Activated T-cell treated with anti-CD3 and anti-CD28 coated beads, Interleukin-2, amount 50 U/mL, for 72 hours (primary cell): ENCODE results near the gene BICC1. TPM values are rescaled to one million over a fixed set of nuclear protein-coding genes. Genes with fewer than 3 reads are reported as not detected.

Source experiments
- ATAC-seq, 2 donors: fragments of 150-1000 bp; cut with Tn5 transposase; replicated peaks in 1 of 2; 2 replicates each; pipeline ENCODE4 v1.10.0; 2021; ENCODE audit warnings: moderate library complexity in 2 of 2, mild to moderate bottlenecking in 1 of 2
- DNase-seq, 2 donors: peaks; one replicate each; pipeline ENCODE4 v3.0.0; 2021 to 2022; ENCODE audit warnings: mixed read lengths in 1 of 2
- H3K27ac Mint-ChIP-seq: one replicate; pipeline ENCODE4 v1.8.0; 2022; ENCODE audit warnings: mild to moderate bottlenecking, moderate library complexity, mixed read lengths
- H3K27me3 Mint-ChIP-seq: one replicate; pipeline ENCODE4 v1.8.0; 2022; ENCODE audit warnings: low read depth, mixed read lengths
- H3K36me3 Mint-ChIP-seq, 2 donors: one replicate each; pipeline ENCODE4 v1.8.0; 2022; ENCODE audit warnings: mixed read lengths in 2 of 2, mild to moderate bottlenecking in 1 of 2; ENCODE audit not compliant: insufficient read depth in 2 of 2
- H3K4me1 Mint-ChIP-seq: one replicate; pipeline ENCODE4 v1.8.0; 2022; ENCODE audit warnings: low read depth, mixed read lengths
- H3K4me3 Mint-ChIP-seq, 2 donors: one replicate each; pipeline ENCODE4 v1.8.0; 2022; ENCODE audit warnings: mild to moderate bottlenecking in 2 of 2, mixed read lengths in 2 of 2, moderate library complexity in 2 of 2
- H3K9me3 Mint-ChIP-seq, 2 donors: one replicate each; pipeline ENCODE4 v1.8.0; 2022; ENCODE audit warnings: mixed read lengths in 2 of 2
- total RNA-seq, 2 donors: library from RNA; stranded (reverse); gene quantifications; one replicate each; pipeline ENCODE4 v1.2.3, GENCODE V29; 2022

BICC1 gene
- total RNA-seq, 2 donors from 2014 or later: not detected

GRCh38 chr10:58608826-58609531 is 96.3 kb downstream of the BICC1 start:
- ATAC-seq (no peak), DNase-seq (no peak)
- Mint-ChIP-seq H3K4me1 (no peaks in the 10 kb centered on the region), H3K27me3 (no peaks in the 10 kb centered on the region), H3K4me3 (no peak overlapping the region), H3K36me3 (no peaks in the 10 kb centered on the region), H3K27ac (no peak overlapping the region), H3K9me3 (no peaks in the 10 kb centered on the region)

DNA sequence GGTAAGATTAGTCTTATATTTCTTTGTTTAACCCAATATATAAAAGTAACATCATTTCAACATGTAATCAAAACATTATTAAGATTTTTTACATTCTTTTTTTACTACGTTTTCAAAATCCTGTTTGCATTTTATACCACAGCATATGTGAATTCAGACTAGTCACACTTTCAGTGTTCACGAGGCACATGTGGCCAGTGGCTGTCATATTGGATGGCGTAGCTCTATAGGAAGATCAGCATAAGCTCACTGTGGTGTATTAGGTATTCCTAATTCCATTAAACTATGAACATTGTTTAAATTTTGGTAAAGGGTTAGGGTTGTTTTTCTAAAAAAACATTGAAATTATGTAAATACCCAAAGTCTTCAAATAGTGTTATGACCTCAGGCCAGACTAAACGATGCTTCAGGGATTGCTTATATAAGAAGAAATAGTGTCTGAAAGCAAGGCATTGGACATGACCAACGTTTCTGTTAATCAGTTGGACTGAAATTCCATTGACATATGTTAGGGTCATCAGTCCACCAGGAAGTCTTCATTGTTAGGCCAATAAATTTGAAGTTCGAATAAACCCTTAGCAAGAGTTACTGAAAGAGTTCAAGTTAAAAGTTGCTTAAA is 97.0 kb downstream of the BICC1 start:
- ATAC-seq (no peak), DNase-seq (no peak)
- no peaks in the 10 kb centered on the region for H3K9me3 Mint-ChIP-seq
- H3K4me1 Mint-ChIP-seq: no peaks in the 10 kb centered on the region
- no peaks in the 10 kb centered on the region for H3K27me3 Mint-ChIP-seq
- no peaks in the 10 kb centered on the region for H3K36me3 Mint-ChIP-seq
- H3K27ac Mint-ChIP-seq: no peak overlapping the region
- H3K4me3 Mint-ChIP-seq: no peak overlapping the region

DNA sequence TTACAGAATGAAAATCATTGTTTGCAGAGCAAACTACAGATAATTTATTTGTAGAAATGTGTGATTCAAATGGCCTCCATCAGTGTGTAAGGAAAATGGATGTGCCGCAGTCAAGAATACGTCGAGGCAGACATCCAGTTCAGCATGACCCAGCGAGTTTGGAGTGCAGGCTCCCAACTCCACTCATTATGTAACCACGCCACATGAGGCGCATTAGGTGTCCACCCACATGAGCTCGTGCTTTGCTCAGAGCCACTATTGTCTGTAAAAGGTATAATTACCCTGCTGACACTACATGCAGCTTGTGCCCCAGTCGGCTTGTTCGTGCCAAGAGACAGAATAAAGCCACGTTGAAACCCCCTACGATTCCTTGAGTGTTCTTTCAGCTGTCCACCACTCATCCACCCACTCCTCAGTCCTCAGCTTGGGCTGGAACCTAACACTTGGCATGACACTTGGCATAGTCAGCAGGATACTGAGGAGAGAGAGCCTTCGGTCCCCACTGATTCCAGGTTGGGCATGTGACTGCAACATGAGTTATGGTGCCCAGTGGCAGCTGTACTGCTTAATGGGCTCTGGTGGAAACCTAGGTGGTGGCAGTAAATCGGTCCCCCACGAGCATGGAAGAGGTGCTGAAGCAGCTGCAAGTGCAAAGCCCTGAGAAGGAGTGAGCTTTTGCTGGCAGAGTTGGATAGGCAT is 102.7 kb downstream of the BICC1 start:
- no peak overlapping the region for H3K27ac Mint-ChIP-seq
- no peaks in the 10 kb centered on the region for H3K27me3 Mint-ChIP-seq
- H3K4me1 Mint-ChIP-seq: no peaks in the 10 kb centered on the region
- no peaks in the 10 kb centered on the region for H3K36me3 Mint-ChIP-seq
- H3K9me3 Mint-ChIP-seq: no peaks in the 10 kb centered on the region
- no peak for DNase-seq
- no peak overlapping the region for H3K4me3 Mint-ChIP-seq
- ATAC-seq: no peak

DNA sequence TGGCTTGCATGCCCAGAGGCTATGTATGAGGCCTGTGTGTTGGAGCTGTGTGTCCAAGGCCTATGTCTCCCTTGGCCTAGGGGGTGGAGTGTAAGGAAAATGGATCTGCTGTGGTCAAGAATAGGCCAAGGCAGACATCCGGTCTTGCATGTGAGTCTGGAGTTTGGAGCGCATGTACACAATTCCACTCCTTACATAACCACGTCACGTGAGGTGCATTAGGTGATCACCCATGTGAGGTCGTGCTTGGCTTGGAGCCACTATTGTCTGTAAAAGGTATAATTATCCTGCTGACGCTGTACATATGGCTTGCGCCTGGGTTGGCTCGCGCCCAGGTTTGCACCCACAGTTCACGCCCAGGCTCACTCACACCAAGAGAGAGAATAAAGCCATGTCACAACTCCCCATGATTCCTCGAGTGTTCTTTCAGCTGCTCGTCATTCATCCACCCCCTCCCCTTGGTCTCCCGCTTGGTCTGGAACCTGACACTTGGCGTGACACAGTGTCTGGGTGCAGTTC is 105.5 kb downstream of the BICC1 start:
- no peak overlapping the region for H3K27ac Mint-ChIP-seq
- H3K4me1 Mint-ChIP-seq: no peaks in the 10 kb centered on the region
- DNase-seq (no peak), ATAC-seq (no peak)
- H3K4me3 Mint-ChIP-seq: no peak overlapping the region
- no peaks in the 10 kb centered on the region for H3K27me3 Mint-ChIP-seq
- no peaks in the 10 kb centered on the region for H3K36me3 Mint-ChIP-seq
- H3K9me3 Mint-ChIP-seq: no peaks in the 10 kb centered on the region

DNA sequence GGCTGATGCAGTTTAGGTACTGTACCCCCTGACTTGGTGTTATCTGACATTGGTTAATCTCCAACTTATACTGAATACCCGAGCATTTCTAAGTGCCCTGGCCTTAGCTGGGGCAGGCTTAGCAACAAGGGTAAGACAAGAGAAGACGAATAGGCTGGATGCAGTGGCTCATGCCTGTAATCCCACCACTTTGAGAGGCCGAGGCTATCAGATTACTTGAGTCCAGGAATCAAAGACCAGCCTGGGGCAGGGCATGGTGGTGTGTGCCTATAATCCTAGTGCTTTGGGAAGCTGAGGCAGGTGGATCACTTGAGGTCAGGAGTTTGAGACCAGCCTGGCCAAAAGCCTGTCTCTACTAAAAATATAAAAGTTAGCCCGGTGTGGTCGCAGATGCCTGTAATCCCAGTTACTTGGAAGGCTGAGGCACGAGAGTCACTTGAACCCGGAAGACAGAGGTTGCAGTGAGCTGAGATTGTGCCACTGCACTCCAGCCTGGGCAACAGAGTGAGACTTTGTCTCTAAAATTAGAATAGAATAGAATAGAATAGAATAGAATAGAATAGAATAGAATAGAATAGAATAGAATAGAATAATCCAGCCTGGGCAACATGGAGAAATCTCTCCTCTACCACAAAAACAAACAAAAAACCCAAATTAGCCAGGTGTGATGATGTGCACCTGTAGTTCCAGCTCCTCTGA is 108.9 kb downstream of the BICC1 start:
- H3K4me3 Mint-ChIP-seq: no peak overlapping the region
- no peak overlapping the region for H3K27ac Mint-ChIP-seq
- DNase-seq (no peak), ATAC-seq (no peak)
- H3K36me3 Mint-ChIP-seq: no peaks in the 10 kb centered on the region
- no peaks in the 10 kb centered on the region for H3K9me3 Mint-ChIP-seq
- no peaks in the 10 kb centered on the region for H3K27me3 Mint-ChIP-seq
- no peaks in the 10 kb centered on the region for H3K4me1 Mint-ChIP-seq

GRCh38 chr10:58622246-58622645 is 109.6 kb downstream of the BICC1 start:
- Mint-ChIP-seq H3K27me3 (no peaks in the 10 kb centered on the region), H3K27ac (no peak overlapping the region), H3K36me3 (no peaks in the 10 kb centered on the region), H3K4me3 (no peak overlapping the region), H3K4me1 (no peaks in the 10 kb centered on the region), H3K9me3 (no peaks in the 10 kb centered on the region)
- DNase-seq (no peak), ATAC-seq (no peak)

GRCh38 chr10:58625070-58625469 is 112.4 kb downstream of the BICC1 start:
- Mint-ChIP-seq H3K9me3 (no peaks in the 10 kb centered on the region), H3K27ac (no peak overlapping the region), H3K4me1 (no peaks in the 10 kb centered on the region), H3K27me3 (no peaks in the 10 kb centered on the region), H3K4me3 (no peak overlapping the region), H3K36me3 (no peaks in the 10 kb centered on the region)
- DNase-seq (no peak), ATAC-seq (no peak)

- Mint-ChIP-seq H3K27me3 (no peaks in the 10 kb centered on the region), H3K27ac (no peak overlapping the region), H3K4me1 (no peaks in the 10 kb centered on the region), H3K9me3 (no peaks in the 10 kb centered on the region), H3K4me3 (no peak overlapping the region), H3K36me3 (no peaks in the 10 kb centered on the region)
- ATAC-seq: no peak
- no peak for DNase-seq
Observed at GRCh38 chr10:58627392-58627791, 114.7 kb downstream of the BICC1 start.

GRCh38 chr10:58631715-58632114 is 119.0 kb downstream of the BICC1 start:
- H3K4me3 Mint-ChIP-seq: no peak overlapping the region
- ATAC-seq: no peak
- H3K27ac Mint-ChIP-seq: no peak overlapping the region
- no peaks in the 10 kb centered on the region for H3K36me3 Mint-ChIP-seq
- no peaks in the 10 kb centered on the region for H3K4me1 Mint-ChIP-seq
- H3K27me3 Mint-ChIP-seq: no peaks in the 10 kb centered on the region
- DNase-seq: no peak
- H3K9me3 Mint-ChIP-seq: no peaks in the 10 kb centered on the region

DNA sequence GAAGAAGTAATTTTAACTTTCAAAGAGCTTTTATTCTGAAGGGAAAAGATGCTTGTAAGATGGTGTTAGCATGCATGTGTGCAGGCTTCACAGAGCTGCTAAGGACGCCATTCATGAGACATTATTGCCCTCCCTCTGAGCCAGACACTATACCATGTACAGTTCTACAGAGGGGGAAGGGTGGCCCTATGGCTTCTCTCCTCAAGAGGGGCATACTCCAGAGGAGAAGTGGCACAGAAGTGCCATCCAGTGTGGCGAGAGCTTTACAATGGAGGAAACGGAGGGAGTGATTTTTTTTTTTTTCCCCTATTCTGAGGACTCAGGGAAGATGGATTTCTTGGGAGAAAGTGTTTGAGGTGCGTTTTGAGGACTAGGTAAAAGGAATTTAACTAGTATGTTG is 119.5 kb downstream of the BICC1 start:
- Mint-ChIP-seq H3K36me3 (no peaks in the 10 kb centered on the region), H3K27me3 (no peaks in the 10 kb centered on the region), H3K27ac (no peak overlapping the region), H3K4me1 (no peaks in the 10 kb centered on the region), H3K4me3 (no peak overlapping the region), H3K9me3 (no peaks in the 10 kb centered on the region)
- ATAC-seq (no peak), DNase-seq (no peak)

- no peak for ATAC-seq
- Mint-ChIP-seq H3K4me1 (no peaks in the 10 kb centered on the region), H3K27ac (no peak overlapping the region), H3K4me3 (no peak overlapping the region), H3K9me3 (no peaks in the 10 kb centered on the region), H3K36me3 (no peaks in the 10 kb centered on the region), H3K27me3 (peaks cover 12% of the 10 kb centered on the region)
- no peak for DNase-seq
Observed at GRCh38 chr10:58637352-58637751, 124.7 kb downstream of the BICC1 start.

DNA sequence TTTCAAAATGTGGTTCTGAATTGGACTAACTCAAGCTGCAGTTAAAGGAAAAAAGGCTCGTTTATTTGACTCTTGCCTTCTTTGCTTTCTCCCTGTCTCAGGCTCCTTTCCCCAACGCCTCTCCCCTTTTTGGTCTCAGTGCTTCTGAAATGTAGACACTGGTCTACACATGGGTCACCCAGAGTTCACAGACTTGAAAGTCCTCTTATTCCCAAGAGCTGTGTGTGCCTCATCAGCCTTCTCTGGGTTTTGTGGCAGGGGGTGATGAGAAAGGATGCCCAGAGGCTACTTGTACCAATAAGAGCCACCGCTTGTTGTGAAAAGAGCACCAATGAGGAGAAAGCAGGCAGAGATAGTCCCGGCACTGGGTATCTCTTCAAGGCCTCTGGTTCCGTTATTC is 125.7 kb downstream of the BICC1 start:
- Mint-ChIP-seq H3K27ac (no peak overlapping the region), H3K27me3 (peaks cover 14% of the 10 kb centered on the region), H3K9me3 (no peaks in the 10 kb centered on the region), H3K4me3 (no peak overlapping the region), H3K36me3 (no peaks in the 10 kb centered on the region), H3K4me1 (no peaks in the 10 kb centered on the region)
- DNase-seq (no peak), ATAC-seq (no peak)

- Mint-ChIP-seq H3K27me3 (peaks cover 14% of the 10 kb centered on the region), H3K36me3 (no peaks in the 10 kb centered on the region), H3K9me3 (no peaks in the 10 kb centered on the region), H3K27ac (no peak overlapping the region), H3K4me3 (no peak overlapping the region), H3K4me1 (no peaks in the 10 kb centered on the region)
- DNase-seq (no peak), ATAC-seq (no peak)
Observed at GRCh38 chr10:58641095-58641531, 128.4 kb downstream of the BICC1 start.
